ENCODE data around the gene ANP32E. TPM values are rescaled to one million over a fixed set of nuclear protein-coding genes. Genes with fewer than 3 reads are reported as not detected.

ANP32E gene
- total RNA-seq, 1 donor from 2014 or later: 7.9 TPM

DNA sequence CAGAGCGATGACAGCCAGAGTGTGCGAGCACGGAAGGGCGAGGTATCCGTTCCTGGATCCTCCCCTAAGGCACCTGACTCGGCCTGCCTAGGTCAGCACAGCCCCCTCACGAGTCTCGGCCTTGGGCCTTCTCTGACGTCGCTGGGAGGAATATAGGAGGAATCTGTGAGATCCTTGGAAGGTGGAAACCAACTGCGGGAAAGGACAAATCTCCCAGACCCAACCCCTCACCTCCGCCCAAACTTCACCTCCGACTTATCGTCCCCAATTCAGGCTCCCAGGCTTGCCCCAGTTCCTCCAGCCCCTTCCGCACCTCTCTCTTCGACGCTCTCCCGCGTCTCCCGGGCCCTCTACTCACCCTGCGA lies 32.4 kb upstream of the ANP32E start:
- Histone ChIP-seq H3K36me3 (ENCODE audit: control insufficient read depth, insufficient read depth, low read length) (peaks cover 8% of the 10 kb centered on the region), H3K4me3 (ENCODE audit: low read depth, low read length) (peak overlapping the region; percentile 90), H3K27me3 (ENCODE audit: control insufficient read depth, insufficient read depth, low read length) (no peaks in the 10 kb centered on the region)
- no peak for FAIRE-seq
- DNase-seq (ENCODE audit: low read depth): peak; percentile 57
- TF ChIP-seq, protein P1, sequence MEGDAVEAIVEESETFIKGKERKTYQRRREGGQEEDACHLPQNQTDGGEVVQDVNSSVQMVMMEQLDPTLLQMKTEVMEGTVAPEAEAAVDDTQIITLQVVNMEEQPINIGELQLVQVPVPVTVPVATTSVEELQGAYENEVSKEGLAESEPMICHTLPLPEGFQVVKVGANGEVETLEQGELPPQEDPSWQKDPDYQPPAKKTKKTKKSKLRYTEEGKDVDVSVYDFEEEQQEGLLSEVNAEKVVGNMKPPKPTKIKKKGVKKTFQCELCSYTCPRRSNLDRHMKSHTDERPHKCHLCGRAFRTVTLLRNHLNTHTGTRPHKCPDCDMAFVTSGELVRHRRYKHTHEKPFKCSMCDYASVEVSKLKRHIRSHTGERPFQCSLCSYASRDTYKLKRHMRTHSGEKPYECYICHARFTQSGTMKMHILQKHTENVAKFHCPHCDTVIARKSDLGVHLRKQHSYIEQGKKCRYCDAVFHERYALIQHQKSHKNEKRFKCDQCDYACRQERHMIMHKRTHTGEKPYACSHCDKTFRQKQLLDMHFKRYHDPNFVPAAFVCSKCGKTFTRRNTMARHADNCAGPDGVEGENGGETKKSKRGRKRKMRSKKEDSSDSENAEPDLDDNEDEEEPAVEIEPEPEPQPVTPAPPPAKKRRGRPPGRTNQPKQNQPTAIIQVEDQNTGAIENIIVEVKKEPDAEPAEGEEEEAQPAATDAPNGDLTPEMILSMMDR (IDR thresholded peaks at IDR 0.05; ENCODE audit: insufficient read depth, low read length, severe bottlenecking): no peak

- no peak for FAIRE-seq
- TF ChIP-seq, protein P1 (IDR thresholded peaks at IDR 0.05; ENCODE audit: insufficient read depth, low read length, severe bottlenecking): no peak
- no peaks in the 10 kb centered on the region for H3K27me3 ChIP-seq (ENCODE audit: control insufficient read depth, insufficient read depth, low read length)
- peaks cover 8% of the 10 kb centered on the region for H3K36me3 ChIP-seq (ENCODE audit: control insufficient read depth, insufficient read depth, low read length)
- DNase-seq (ENCODE audit: low read depth): no peak
- peak overlapping the region; percentile 90 for H3K4me3 ChIP-seq (ENCODE audit: low read depth, low read length)
Observed at GRCh38 chr1:150267896-150268295, 32.0 kb upstream of the ANP32E start.

GRCh38 chr1:150263549-150263948 lies 27.6 kb upstream of the ANP32E start:
- Histone ChIP-seq H3K27me3 (ENCODE audit: control insufficient read depth, insufficient read depth, low read length) (no peaks in the 10 kb centered on the region), H3K4me3 (ENCODE audit: low read depth, low read length) (no peak overlapping the region), H3K36me3 (ENCODE audit: control insufficient read depth, insufficient read depth, low read length) (peaks cover 8% of the 10 kb centered on the region)
- DNase-seq (ENCODE audit: low read depth) (no peak), FAIRE-seq (no peak)
- TF ChIP-seq, protein P1 (IDR thresholded peaks at IDR 0.05; ENCODE audit: insufficient read depth, low read length, severe bottlenecking): no peak

DNA sequence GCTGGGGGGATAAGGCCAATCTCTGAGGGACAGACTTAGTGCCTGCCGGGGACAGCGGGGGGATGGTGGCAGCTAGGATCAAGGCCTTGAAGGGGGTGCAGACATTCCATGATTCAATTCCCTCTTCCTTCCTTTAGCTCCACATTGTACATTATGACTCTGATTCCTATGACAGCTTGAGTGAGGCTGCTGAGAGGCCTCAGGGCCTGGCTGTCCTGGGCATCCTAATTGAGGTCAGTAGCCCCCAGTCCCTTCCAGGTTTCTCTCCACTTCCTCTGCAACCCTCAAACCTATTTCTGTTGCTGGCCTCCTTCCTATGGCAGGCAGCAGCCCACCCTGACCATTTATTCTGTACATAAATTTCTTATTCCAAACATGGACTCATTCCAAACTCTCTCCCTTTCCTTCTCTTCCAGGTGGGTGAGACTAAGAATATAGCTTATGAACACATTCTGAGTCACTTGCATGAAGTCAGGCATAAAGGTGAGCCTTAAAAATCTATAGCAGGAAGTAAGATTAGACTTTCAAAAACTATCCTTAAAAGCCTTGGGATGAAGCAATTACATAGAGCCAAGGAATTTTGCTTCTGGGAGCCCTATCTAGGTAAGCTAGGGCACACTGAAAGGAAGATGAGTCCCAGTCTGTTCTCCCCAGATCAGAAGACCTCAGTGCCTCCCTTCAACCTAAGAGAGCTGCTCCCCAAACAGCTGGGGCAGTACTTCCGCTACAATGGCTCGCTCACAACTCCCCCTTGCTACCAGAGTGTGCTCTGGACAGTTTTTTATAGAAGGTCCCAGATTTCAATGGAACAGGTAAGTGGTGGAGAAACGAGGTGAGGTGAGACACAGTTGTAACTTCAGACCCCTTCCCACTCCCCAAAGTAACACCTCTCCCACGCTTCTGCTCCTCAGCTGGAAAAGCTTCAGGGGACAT lies 26.7 kb upstream of the ANP32E start:
- FAIRE-seq: no peak
- TF ChIP-seq, protein P1 (IDR thresholded peaks at IDR 0.05; ENCODE audit: insufficient read depth, low read length, severe bottlenecking): no peak
- DNase-seq (ENCODE audit: low read depth): peak; percentile 89
- H3K36me3 ChIP-seq (ENCODE audit: control insufficient read depth, insufficient read depth, low read length): peaks cover 8% of the 10 kb centered on the region
- no peak overlapping the region for H3K4me3 ChIP-seq (ENCODE audit: low read depth, low read length)
- H3K27me3 ChIP-seq (ENCODE audit: control insufficient read depth, insufficient read depth, low read length): no peaks in the 10 kb centered on the region

- FAIRE-seq (no peak), DNase-seq (ENCODE audit: low read depth) (no peak)
- H3K4me3 ChIP-seq (ENCODE audit: low read depth, low read length): no peak overlapping the region
- H3K36me3 ChIP-seq (ENCODE audit: control insufficient read depth, insufficient read depth, low read length): peaks cover 4% of the 10 kb centered on the region
- TF ChIP-seq, protein P1 (IDR thresholded peaks at IDR 0.05; ENCODE audit: insufficient read depth, low read length, severe bottlenecking): no peak
- H3K27me3 ChIP-seq (ENCODE audit: control insufficient read depth, insufficient read depth, low read length): no peaks in the 10 kb centered on the region
Observed at GRCh38 chr1:150261367-150261766, 25.5 kb upstream of the ANP32E start.

Measured in bronchial epithelial cell (primary cell).